Measurements from ENCODE around the gene MIOX. TPM values are rescaled to one million over a fixed set of nuclear protein-coding genes. Genes with fewer than 3 reads are reported as not detected.

Gene MIOX
- total and polyA plus RNA-seq, 2 of the 13 experiments (the other 11 are each of a cell fraction or from before 2014, with no cell fraction given), result 1.5 to 2.9 TPM

DNA sequence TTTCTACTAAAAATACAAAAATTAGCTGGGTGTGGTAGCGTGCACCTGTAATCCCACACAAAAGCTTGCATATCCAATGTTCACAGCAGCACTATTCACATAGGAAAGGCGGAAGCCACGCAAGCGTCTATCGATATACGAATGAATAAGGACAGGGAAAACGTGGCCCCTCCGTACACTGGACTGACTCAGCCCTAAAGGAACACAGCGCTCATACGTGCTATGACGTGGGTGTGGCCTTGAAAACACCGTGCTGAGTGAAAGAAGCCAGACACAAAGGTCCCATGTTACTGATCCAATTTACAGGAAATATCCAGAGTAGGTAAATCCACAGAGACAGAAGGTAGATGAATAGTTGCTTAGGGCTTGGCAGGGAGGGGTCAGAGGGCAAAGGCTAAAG lies 13.8 kb downstream of the MIOX start (continued):
- TF ChIP-seq ZNF503 (CRISPR knock-in tag; IDR thresholded peaks at IDR 0.05), result no peak

- Histone ChIP-seq H2AFZ (ENCODE audit: low read length) (no peak overlapping the region), H3K4me3 (replicated peaks in 1 of 3; ENCODE audit: insufficient read depth in 1 of 3, low read depth in 2 of 3, low read length in 3 of 3) (no peak overlapping the region), H3K4me1 (ENCODE audit: insufficient read depth, low read length) (peaks cover 29% of the 10 kb centered on the region), H4K20me1 (ENCODE audit: insufficient read depth, low read length) (no peaks in the 10 kb centered on the region), H3K9me3 (ENCODE audit: low read length) (no peaks in the 10 kb centered on the region), H3K79me2 (ENCODE audit: insufficient read depth, low read length) (peaks cover 8% of the 10 kb centered on the region), H3K36me3 (replicated peaks in 1 of 2; ENCODE audit: control insufficient read depth in 1 of 2, insufficient read depth in 2 of 2, low read length in 2 of 2) (peaks cover 2 to 10% of the 10 kb centered on the region in 2 experiments; a peak in 1 of 5 replicates), H3K27me3 (ENCODE audit: control insufficient read depth in 1 of 2, insufficient read depth in 2 of 2, low read length in 2 of 2) (no peaks in the 10 kb centered on the region; a peak in 1 of 5 replicates), H3K4me2 (ENCODE audit: low read depth, low read length) (no peak overlapping the region), H3K27ac (ENCODE audit: extremely low read length, insufficient read depth, low read length) (no peak overlapping the region), H3K9ac (ENCODE audit: insufficient read depth, low read depth, low read length) (no peak overlapping the region)
- POLR2A ChIA-PET, result interaction anchor here (1.0 to 1.1 kb wide), 2 partner anchors 16 to 23 kb away, joined by 3 to 4 read pairs; partner anchors contain the start of genes MIOX and SCO2
- BruUV-seq (replicated peaks), result no TSS peak
- FAIRE-seq (no peak), DNase-seq (ENCODE audit: low spot score) (no peak), ATAC-seq (no peak)
- intact Hi-C loops (cut with micrococcal nuclease; ENCODE audit: unreplicated experiment), result no loop called here
- CTCF ChIA-PET (ENCODE audit: low intra/inter-chr PET ratio, low total read pairs), result no interaction called here
- in situ Hi-C loops (cut with HindIII; ENCODE audit: extremely low pct_ligation_motif_present, low pct_unique_long_range_greater_than_20kb), result no loop called here
- 99% methylated on average over 5 of the region's 6 CpGs for WGBS (ENCODE audit: low lambda C conversion rate)
- TF ChIP-seq CHD2 (IDR thresholded peaks at IDR 0.05; ENCODE audit: low read depth, low read length) (no peak), SUZ12 (IDR thresholded peaks at IDR 0.05; ENCODE audit: low read depth, low read length) (no peak), NFRKB (IDR thresholded peaks at IDR 0.05) (no peak), ZNF749 (CRISPR knock-in tag; IDR thresholded peaks at IDR 0.05; ENCODE audit: borderline replicate concordance) (no peak), PRDM15 (CRISPR knock-in tag; IDR thresholded peaks at IDR 0.05) (no peak), GLI4 (CRISPR knock-in tag; IDR thresholded peaks at IDR 0.05; ENCODE audit: borderline replicate concordance) (no peak), FOXO1 (CRISPR knock-in tag; IDR thresholded peaks at IDR 0.05) (no peak), YY1 (IDR thresholded peaks at IDR 0.05; ENCODE audit: insufficient read depth, insufficient replicate concordance, low read depth, low read length) (no peak), JUN (CRISPR knock-in tag; IDR thresholded peaks at IDR 0.05) (no peak)
- TF ChIP-seq, protein P1, sequence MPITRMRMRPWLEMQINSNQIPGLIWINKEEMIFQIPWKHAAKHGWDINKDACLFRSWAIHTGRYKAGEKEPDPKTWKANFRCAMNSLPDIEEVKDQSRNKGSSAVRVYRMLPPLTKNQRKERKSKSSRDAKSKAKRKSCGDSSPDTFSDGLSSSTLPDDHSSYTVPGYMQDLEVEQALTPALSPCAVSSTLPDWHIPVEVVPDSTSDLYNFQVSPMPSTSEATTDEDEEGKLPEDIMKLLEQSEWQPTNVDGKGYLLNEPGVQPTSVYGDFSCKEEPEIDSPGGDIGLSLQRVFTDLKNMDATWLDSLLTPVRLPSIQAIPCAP (CRISPR knock-in tag; IDR thresholded peaks at IDR 0.05; ENCODE audit: low read depth), result no peak
- TF ChIP-seq, protein P2, sequence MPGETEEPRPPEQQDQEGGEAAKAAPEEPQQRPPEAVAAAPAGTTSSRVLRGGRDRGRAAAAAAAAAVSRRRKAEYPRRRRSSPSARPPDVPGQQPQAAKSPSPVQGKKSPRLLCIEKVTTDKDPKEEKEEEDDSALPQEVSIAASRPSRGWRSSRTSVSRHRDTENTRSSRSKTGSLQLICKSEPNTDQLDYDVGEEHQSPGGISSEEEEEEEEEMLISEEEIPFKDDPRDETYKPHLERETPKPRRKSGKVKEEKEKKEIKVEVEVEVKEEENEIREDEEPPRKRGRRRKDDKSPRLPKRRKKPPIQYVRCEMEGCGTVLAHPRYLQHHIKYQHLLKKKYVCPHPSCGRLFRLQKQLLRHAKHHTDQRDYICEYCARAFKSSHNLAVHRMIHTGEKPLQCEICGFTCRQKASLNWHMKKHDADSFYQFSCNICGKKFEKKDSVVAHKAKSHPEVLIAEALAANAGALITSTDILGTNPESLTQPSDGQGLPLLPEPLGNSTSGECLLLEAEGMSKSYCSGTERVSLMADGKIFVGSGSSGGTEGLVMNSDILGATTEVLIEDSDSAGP (CRISPR knock-in tag; IDR thresholded peaks at IDR 0.05; ENCODE audit: borderline replicate concordance), result no peak
- TF ChIP-seq, protein P3, sequence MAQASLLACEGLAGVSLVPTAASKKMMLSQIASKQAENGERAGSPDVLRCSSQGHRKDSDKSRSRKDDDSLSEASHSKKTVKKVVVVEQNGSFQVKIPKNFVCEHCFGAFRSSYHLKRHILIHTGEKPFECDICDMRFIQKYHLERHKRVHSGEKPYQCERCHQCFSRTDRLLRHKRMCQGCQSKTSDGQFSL (CRISPR knock-in tag; IDR thresholded peaks at IDR 0.05), result no peak
These were observed 15.4 kb downstream of the MIOX start for GRCh38 chr22:50502096-50502495.
